GM12878 (cell line): ENCODE measurements around the gene CDHR2. TPM values are rescaled to one million over a fixed set of nuclear protein-coding genes. Genes with fewer than 3 reads are reported as not detected.

Experiments used
- ASH2L ChIP-seq: fragments of 300-600, 200-600 bp; sonication (generic); IDR thresholded peaks from 2 replicates; pipeline ENCODE4 v1.6.1; 2017; ENCODE audit warnings: low read depth, mild to moderate bottlenecking, borderline replicate concordance
- BCL11A ChIP-seq: IDR thresholded peaks from 2 replicates; pipeline ENCODE4 v1.6.1; 2011; ENCODE audit warnings: low read depth, low read length
- BHLHE40 ChIP-seq, 2 experiments: fragments of 450-650 bp in 1 of 2; IDR thresholded peaks; 2 replicates each; pipeline ENCODE4 v1.6.1; 2011 to 2017; ENCODE audit warnings: low read depth in 2 of 2, borderline replicate concordance in 1 of 2, improper control_type of control experiment in 1 of 2, low read length in 1 of 2, mild to moderate bottlenecking in 1 of 2
- CHD2 ChIP-seq: IDR thresholded peaks from 2 replicates; pipeline ENCODE4 v1.6.1; 2011; ENCODE audit warnings: low read depth, low read length, improper control_type of control experiment, borderline replicate concordance
- MXI1 ChIP-seq: fragments of 150-350 bp; IDR thresholded peaks from 2 replicates; pipeline ENCODE4 v1.6.1; 2011; ENCODE audit warnings: low read depth, mild to moderate bottlenecking, inconsistent platforms, low read length, improper control_type of control experiment
- NFYB ChIP-seq: IDR thresholded peaks from 2 replicates; pipeline ENCODE4 v1.6.1; 2011; ENCODE audit warnings: low read depth, mild to moderate bottlenecking, low read length, improper control_type of control experiment, moderate library complexity; ENCODE audit not compliant: insufficient read depth
- PAX5 ChIP-seq: IDR thresholded peaks from 2 replicates; pipeline ENCODE4 v1.6.1; 2011; ENCODE audit warnings: low read depth, low read length, borderline replicate concordance
- PML ChIP-seq: IDR thresholded peaks from 2 replicates; pipeline ENCODE4 v1.6.1; 2012; ENCODE audit warnings: low read length, inconsistent platforms
- RBBP5 ChIP-seq: fragments of 200-600 bp; sonication (generic); conservative IDR thresholded peaks from 2 replicates; pipeline ENCODE4 v1.6.1; 2016
- RCOR1 ChIP-seq: conservative IDR thresholded peaks from 2 replicates; pipeline ENCODE4 v1.6.1; 2012; ENCODE audit warnings: low read depth, low read length, improper control_type of control experiment
- REST ChIP-seq: IDR thresholded peaks from 2 replicates; pipeline ENCODE4 v1.6.1; 2012; ENCODE audit warnings: mild to moderate bottlenecking, low read depth, low read length
- RUNX3 ChIP-seq: IDR thresholded peaks from 2 replicates; pipeline ENCODE4 v1.6.1; 2012; ENCODE audit warnings: low read length, inconsistent platforms
- SKIL ChIP-seq: fragments of 450-650 bp; IDR thresholded peaks from 2 replicates; pipeline ENCODE4 v1.6.1; 2017; ENCODE audit warnings: mild to moderate bottlenecking, low read depth, inconsistent platforms; ENCODE audit not compliant: poor library complexity, severe bottlenecking
- SMAD5 ChIP-seq: IDR thresholded peaks from 2 replicates; pipeline ENCODE4 v1.6.1; 2016; ENCODE audit warnings: antibody characterized with exemption, low read depth
- SPI1 ChIP-seq: IDR thresholded peaks from 2 replicates; pipeline ENCODE4 v1.6.1; 2011; ENCODE audit warnings: low read depth, mild to moderate bottlenecking, low read length, moderate library complexity, borderline replicate concordance; ENCODE audit not compliant: insufficient read depth
- TAF1 ChIP-seq: IDR thresholded peaks from 2 replicates; pipeline ENCODE4 v1.6.1; 2011; ENCODE audit warnings: mild to moderate bottlenecking, low read depth, low read length, borderline replicate concordance
- TCF3 ChIP-seq: IDR thresholded peaks from 2 replicates; pipeline ENCODE4 v1.6.1; 2012; ENCODE audit warnings: low read depth, mild to moderate bottlenecking, low read length, borderline replicate concordance; ENCODE audit not compliant: insufficient read depth
- YY1 ChIP-seq: IDR thresholded peaks from 2 replicates; pipeline ENCODE4 v1.6.1; 2011; ENCODE audit warnings: low read depth, mild to moderate bottlenecking, low read length
- ZNF384 ChIP-seq: IDR thresholded peaks from 2 replicates; pipeline ENCODE4 v1.6.1; 2012; ENCODE audit warnings: low read depth, mild to moderate bottlenecking, low read length, improper control_type of control experiment, borderline replicate concordance
- polyA plus RNA-seq, 11 experiments: library from polyadenylated mRNA; depleted of rRNA in 4 of 11; unstranded in 6 of 11; stranded (reverse) in 5 of 11; fragments of >200 nt; fragmentation: Nextera tagmentation in 4 of 11; fragmentation: Illumina TruSeq in 1 of 11; extraction: Ambion mirVana in 4 of 11; extraction: Trizol in 1 of 11; gene quantifications; 1 replicate in 1 of 11; 2 replicates in 10 of 11; pipeline versions ENCODE4 v1.2.1 to v1.2.3, GENCODE V29; 2011 to 2016; ENCODE audit warnings: inconsistent platforms in 2 of 11, missing spikeins in 2 of 11, low read depth in 1 of 11
- total RNA-seq, 4 experiments: library from RNA; depleted of rRNA in 3 of 4; stranded (reverse); fragments of >200 nt in 3 of 4; fragmentation: Illumina TruSeq in 1 of 4; extraction: Trizol in 1 of 4; gene quantifications; 2 replicates each; pipeline versions ENCODE4 v1.2.1 to v1.2.3, GENCODE V29; 2013 to 2021
- TF ChIP-seq, protein P1 (sequence below): fragments of 450-650 bp; IDR thresholded peaks from 2 replicates; pipeline ENCODE4 v1.6.1; 2016; ENCODE audit warnings: mild to moderate bottlenecking
- TF ChIP-seq, protein P2 (sequence below): fragments of 450-650 bp; IDR thresholded peaks from 2 replicates; pipeline ENCODE4 v1.6.1; 2017; ENCODE audit warnings: low read depth, mild to moderate bottlenecking, moderate library complexity

CDHR2 gene
- total and polyA plus RNA-seq, 10 of the 15 experiments (the other 5 are each of a cell fraction or from before 2014, with no cell fraction given): 0.03 to 0.46 (median 0.06) TPM; not detected in 5

DNA sequence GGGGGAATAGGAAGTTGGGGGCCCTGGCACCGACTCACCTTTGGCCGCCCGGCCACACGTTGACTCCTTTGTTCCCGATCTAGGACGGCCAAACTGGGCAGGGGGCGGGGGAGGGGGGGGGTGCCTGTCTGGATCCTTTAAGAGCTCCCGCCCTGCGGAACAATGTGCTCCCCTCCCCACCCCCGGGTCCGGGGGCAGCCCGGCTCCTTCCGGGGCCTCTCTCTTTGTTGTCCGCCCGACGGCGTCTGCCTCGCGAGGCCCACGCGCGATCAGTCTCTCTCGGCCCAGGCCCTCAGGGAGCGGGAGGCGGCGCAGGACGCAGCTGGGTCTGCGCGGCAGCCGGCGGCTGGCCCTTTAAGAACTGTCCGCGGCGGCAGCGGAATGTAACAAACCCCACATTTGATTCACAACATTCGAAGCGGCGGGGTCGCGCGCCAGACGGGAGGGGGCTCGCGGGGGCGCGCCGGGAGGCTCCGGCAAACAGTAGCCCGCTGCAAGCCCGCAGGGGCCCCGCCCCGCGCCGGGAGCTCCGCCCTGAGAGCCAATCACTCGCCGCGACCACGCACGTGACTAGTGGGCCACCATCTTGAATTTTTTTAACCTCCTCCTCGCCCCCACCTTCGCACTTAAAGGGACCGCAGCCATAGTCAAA, 12.1 kb upstream of the CDHR2 start, which contains the start of gene RNF44 (continued):
- TF ChIP-seq REST: 0 out of 2 replicates have a peak, but pooled peaks have one; percentile 41
- TF ChIP-seq, protein P1, sequence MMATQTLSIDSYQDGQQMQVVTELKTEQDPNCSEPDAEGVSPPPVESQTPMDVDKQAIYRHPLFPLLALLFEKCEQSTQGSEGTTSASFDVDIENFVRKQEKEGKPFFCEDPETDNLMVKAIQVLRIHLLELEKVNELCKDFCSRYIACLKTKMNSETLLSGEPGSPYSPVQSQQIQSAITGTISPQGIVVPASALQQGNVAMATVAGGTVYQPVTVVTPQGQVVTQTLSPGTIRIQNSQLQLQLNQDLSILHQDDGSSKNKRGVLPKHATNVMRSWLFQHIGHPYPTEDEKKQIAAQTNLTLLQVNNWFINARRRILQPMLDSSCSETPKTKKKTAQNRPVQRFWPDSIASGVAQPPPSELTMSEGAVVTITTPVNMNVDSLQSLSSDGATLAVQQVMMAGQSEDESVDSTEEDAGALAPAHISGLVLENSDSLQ: peak; percentile 60
- peak; percentile 97 for TF ChIP-seq YY1
- TF ChIP-seq TAF1: peak; percentile 57
- TF ChIP-seq BHLHE40 (IDR thresholded peaks at IDR 0.05; ENCODE audit: borderline replicate concordance in 1 of 2, low read depth in 2 of 2, low read length in 1 of 2): peak; percentile 96
- peak; percentile 15; the same call in 1 of the 2 replicates for TF ChIP-seq ASH2L
- peak; percentile 63 for TF ChIP-seq MXI1
- TF ChIP-seq RBBP5: no peak; the same call in 1 of the 2 replicates
- TF ChIP-seq PML: 0 out of 2 replicates have a peak, but pooled peaks have one; percentile 66
- TF ChIP-seq, protein P2, sequence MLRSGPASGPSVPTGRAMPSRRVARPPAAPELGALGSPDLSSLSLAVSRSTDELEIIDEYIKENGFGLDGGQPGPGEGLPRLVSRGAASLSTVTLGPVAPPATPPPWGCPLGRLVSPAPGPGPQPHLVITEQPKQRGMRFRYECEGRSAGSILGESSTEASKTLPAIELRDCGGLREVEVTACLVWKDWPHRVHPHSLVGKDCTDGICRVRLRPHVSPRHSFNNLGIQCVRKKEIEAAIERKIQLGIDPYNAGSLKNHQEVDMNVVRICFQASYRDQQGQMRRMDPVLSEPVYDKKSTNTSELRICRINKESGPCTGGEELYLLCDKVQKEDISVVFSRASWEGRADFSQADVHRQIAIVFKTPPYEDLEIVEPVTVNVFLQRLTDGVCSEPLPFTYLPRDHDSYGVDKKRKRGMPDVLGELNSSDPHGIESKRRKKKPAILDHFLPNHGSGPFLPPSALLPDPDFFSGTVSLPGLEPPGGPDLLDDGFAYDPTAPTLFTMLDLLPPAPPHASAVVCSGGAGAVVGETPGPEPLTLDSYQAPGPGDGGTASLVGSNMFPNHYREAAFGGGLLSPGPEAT: peak; percentile 8; the same call in 1 of the 2 replicates
- peak; percentile 82 for TF ChIP-seq CHD2
- peak; percentile 57; the same call in 1 of the 2 replicates for TF ChIP-seq NFYB
- no peak for TF ChIP-seq BCL11A
- TF ChIP-seq RCOR1: no peak
- peak; percentile 43 for TF ChIP-seq RUNX3
- peak; percentile 95 for TF ChIP-seq ZNF384
- TF ChIP-seq SPI1: no peak
- no peak for TF ChIP-seq SKIL
- 0 out of 2 replicates have a peak, but pooled peaks have one; percentile 42 for TF ChIP-seq TCF3
- peak; percentile 23; the same call in 1 of the 2 replicates for TF ChIP-seq PAX5
- TF ChIP-seq SMAD5: 0 out of 2 replicates have a peak, but pooled peaks have one; percentile 40
